KMS-11 (cell line): ENCODE results near the gene XRCC5.

Source experiments
- H2AFZ ChIP-seq: fragments of 200-600 bp; sonication (generic); 2 replicates; pipeline ENCODE4 v1.6.1; 2016; ENCODE audit warnings: antibody characterized with exemption, mixed run types, low read depth
- H3K27ac ChIP-seq: fragments of 200-600 bp; sonication (generic); 2 replicates; pipeline ENCODE4 v1.6.1; 2016; ENCODE audit warnings: mild to moderate bottlenecking, mixed run types
- H3K27me3 ChIP-seq: fragments of 200-600 bp; sonication (generic); 2 replicates; pipeline ENCODE4 v1.6.1; 2017; ENCODE audit warnings: mild to moderate bottlenecking, low read depth, mixed run types, moderate library complexity; ENCODE audit not compliant: insufficient read depth
- H3K36me3 ChIP-seq: fragments of 200-600 bp; sonication (generic); 2 replicates; pipeline ENCODE4 v1.6.1; 2017; ENCODE audit warnings: mild to moderate bottlenecking, mixed run types; ENCODE audit not compliant: insufficient read depth
- H3K4me1 ChIP-seq: fragments of 200-600 bp; sonication (generic); 2 replicates; pipeline ENCODE4 v1.6.1; 2016; ENCODE audit warnings: mild to moderate bottlenecking, low read depth, mixed run types; ENCODE audit not compliant: poor library complexity, severe bottlenecking
- H3K4me2 ChIP-seq: fragments of 200-600 bp; sonication (generic); 2 replicates; pipeline ENCODE4 v1.7.0; 2016; ENCODE audit warnings: mild to moderate bottlenecking, mixed run types
- H3K4me3 ChIP-seq: fragments of 200-600 bp; sonication (generic); IDR thresholded peaks from 2 replicates; pipeline ENCODE4 v1.6.1; 2017; ENCODE audit warnings: low read depth, low read length, mixed read lengths; ENCODE audit not compliant: insufficient read depth
- H3K79me2 ChIP-seq: fragments of 200-600 bp; sonication (generic); 2 replicates; pipeline ENCODE4 v1.6.1; 2016; ENCODE audit warnings: low read depth, mixed run types; ENCODE audit not compliant: insufficient read depth
- H3K9ac ChIP-seq: fragments of 200-600 bp; sonication (generic); 2 replicates; pipeline ENCODE4 v1.6.1; 2016; ENCODE audit warnings: mild to moderate bottlenecking, mixed run types
- H4K20me1 ChIP-seq: fragments of 200-600 bp; sonication (generic); 2 replicates; pipeline ENCODE4 v1.6.1; 2016; ENCODE audit warnings: mild to moderate bottlenecking, mixed run types; ENCODE audit not compliant: insufficient read depth
- TF ChIP-seq, protein P1 (sequence below): fragments of 200-600 bp; sonication (generic); conservative IDR thresholded peaks from 2 replicates; pipeline ENCODE4 v1.6.1; 2017; ENCODE audit warnings: low read depth, mild to moderate bottlenecking, antibody characterized with exemption, low read length, moderate library complexity, mixed read lengths

XRCC5 gene

DNA sequence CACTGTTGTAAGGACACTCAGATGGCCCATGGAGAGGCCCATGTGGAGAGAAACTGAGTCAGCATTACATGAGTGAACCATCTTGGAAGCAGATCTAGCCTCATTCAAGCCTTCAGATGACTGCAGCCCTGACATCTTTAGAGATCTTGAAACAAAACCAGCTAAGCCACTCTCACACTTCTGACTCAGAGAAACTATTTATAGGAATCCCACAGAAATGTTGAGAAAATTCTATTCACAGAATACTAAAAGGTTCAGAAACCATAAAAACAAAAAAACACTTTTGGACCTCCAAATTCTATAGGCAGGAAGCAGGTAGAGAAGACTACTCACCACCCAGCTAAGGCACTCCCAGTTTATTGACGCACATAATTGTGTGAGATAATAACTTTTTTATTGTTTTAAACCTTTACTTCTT lies 18.8 kb upstream of the XRCC5 start:
- TF ChIP-seq, protein P1, sequence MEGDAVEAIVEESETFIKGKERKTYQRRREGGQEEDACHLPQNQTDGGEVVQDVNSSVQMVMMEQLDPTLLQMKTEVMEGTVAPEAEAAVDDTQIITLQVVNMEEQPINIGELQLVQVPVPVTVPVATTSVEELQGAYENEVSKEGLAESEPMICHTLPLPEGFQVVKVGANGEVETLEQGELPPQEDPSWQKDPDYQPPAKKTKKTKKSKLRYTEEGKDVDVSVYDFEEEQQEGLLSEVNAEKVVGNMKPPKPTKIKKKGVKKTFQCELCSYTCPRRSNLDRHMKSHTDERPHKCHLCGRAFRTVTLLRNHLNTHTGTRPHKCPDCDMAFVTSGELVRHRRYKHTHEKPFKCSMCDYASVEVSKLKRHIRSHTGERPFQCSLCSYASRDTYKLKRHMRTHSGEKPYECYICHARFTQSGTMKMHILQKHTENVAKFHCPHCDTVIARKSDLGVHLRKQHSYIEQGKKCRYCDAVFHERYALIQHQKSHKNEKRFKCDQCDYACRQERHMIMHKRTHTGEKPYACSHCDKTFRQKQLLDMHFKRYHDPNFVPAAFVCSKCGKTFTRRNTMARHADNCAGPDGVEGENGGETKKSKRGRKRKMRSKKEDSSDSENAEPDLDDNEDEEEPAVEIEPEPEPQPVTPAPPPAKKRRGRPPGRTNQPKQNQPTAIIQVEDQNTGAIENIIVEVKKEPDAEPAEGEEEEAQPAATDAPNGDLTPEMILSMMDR: no peak
- Histone ChIP-seq H3K79me2 (no peaks in the 10 kb centered on the region), H3K27ac (peak overlapping the region; percentile 37; the same call in 1 of the 2 replicates), H3K4me3 (no peak overlapping the region), H2AFZ (peak overlapping the region; percentile 46; the same call in 1 of the 2 replicates), H3K36me3 (no peaks in the 10 kb centered on the region), H3K4me1 (peaks cover 34% of the 10 kb centered on the region), H4K20me1 (no peaks in the 10 kb centered on the region), H3K9ac (no peak overlapping the region), H3K4me2 (peak overlapping the region; percentile 69; the same call in 1 of the 2 replicates), H3K27me3 (no peaks in the 10 kb centered on the region)

DNA sequence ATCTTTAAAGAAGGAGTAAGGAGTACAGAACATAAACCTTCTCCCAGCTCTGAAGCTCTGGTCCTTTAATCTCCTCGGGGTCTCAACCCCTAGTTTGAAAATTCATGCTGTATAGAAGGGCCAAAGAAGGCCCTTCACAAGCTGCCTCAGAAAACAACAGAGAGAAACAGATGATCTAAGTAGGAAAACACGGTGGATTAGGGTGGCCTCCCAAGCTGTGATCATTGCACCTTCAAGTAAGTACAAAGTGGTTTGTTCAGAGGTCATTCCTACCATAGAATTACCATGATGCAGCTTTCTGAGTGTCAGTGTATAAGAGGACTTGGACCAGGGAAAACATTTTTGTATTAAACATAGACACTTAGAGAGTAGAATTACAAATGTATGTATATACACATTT lies 16.5 kb upstream of the XRCC5 start:
- no peak overlapping the region for H3K27ac ChIP-seq
- TF ChIP-seq, protein P1: no peak
- no peaks in the 10 kb centered on the region for H3K79me2 ChIP-seq
- peaks cover 27% of the 10 kb centered on the region for H3K4me1 ChIP-seq
- no peak overlapping the region for H3K4me3 ChIP-seq
- no peak overlapping the region for H3K9ac ChIP-seq
- H3K27me3 ChIP-seq: no peaks in the 10 kb centered on the region
- H3K36me3 ChIP-seq: no peaks in the 10 kb centered on the region
- no peak overlapping the region for H2AFZ ChIP-seq
- H4K20me1 ChIP-seq: no peaks in the 10 kb centered on the region
- no peak overlapping the region for H3K4me2 ChIP-seq

DNA sequence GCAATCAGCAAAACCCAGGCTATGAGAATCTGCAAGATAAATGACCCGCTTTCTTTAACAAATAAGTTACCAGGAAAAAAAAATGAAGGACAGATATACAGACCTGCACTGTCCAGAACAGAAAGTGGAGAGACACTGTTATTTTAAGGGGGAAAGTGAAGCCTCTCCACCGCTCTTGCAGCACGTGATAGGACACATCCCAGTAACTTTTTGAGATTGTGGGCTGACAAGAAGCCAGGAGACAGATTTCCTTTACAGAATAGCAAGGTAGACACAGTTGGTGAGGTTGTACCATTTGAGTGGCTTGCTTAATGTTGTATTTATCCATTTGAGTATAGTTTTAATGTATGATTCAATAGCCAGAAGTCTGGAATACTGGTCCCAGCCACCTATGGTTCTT lies 14.4 kb upstream of the XRCC5 start:
- H3K27me3 ChIP-seq: no peaks in the 10 kb centered on the region
- H4K20me1 ChIP-seq: no peaks in the 10 kb centered on the region
- H3K4me1 ChIP-seq: peaks cover 20% of the 10 kb centered on the region
- no peaks in the 10 kb centered on the region for H3K79me2 ChIP-seq
- TF ChIP-seq, protein P1: no peak
- H3K36me3 ChIP-seq: no peaks in the 10 kb centered on the region
- H3K4me3 ChIP-seq: no peak overlapping the region
- H3K9ac ChIP-seq: no peak overlapping the region
- H3K27ac ChIP-seq: no peak overlapping the region
- no peak overlapping the region for H2AFZ ChIP-seq
- no peak overlapping the region for H3K4me2 ChIP-seq

DNA sequence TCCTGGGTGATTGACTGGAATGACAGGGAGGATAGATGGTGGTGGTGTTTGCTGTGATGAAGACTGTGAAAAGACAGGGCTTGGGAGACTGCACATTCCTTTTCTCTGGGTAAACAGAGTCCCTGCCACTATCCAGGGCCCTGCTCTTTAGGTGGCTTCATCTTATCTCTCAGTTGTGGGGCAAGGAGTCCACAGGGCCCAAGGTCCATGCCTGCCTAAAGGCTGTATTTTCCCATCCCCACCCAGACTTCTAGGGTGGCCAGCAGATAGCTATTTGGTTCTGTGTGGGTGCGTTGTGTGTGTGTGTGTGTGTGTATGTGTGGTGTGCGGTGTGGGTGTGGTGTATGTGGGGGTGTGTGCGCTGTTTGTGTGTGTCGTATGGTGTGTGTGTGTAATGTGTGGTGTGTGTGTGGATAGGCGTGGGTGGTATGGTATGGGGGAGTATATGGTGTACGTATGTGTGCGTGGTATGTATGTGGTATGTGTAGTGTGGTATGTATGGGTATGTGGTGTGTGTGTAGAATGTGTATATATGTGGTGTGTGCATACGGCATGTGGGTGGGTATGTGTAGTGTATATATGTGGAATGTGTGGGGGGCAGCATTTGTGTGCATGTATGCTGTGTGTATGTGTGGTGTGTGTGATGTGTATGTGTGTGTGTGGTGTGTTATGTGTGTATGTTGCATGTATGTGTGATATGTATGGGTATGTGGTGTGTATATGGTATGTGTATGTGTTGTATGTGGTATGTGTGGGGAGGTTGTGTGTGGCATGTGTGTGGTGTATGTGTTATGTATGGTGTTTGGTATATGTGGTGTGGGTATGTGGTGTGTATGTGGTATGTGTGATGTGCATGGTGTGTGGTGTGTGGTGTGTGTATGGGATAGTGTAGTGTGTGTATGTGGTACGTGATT lies 10.5 kb upstream of the XRCC5 start:
- no peak overlapping the region for H2AFZ ChIP-seq
- TF ChIP-seq, protein P1: no peak
- H3K4me1 ChIP-seq: no peaks in the 10 kb centered on the region
- H4K20me1 ChIP-seq: no peaks in the 10 kb centered on the region
- no peak overlapping the region for H3K4me3 ChIP-seq
- no peaks in the 10 kb centered on the region for H3K27me3 ChIP-seq
- H3K27ac ChIP-seq: no peak overlapping the region
- no peaks in the 10 kb centered on the region for H3K36me3 ChIP-seq
- no peak overlapping the region for H3K9ac ChIP-seq
- H3K79me2 ChIP-seq: no peaks in the 10 kb centered on the region
- H3K4me2 ChIP-seq: no peak overlapping the region
